ENCODE measurements around the gene RAX2.

GRCh38 chr19:3785938-3786824 lies 14.2 kb upstream of the RAX2 start, which contains the start of gene MATK:
- TF ChIP-seq EZH2phosphoT487 (IDR thresholded peaks at IDR 0.05; ENCODE audit: low read depth, severe bottlenecking, unreplicated experiment) (no peak), CTCF (IDR thresholded peaks at IDR 0.05; ENCODE audit: poor library complexity) (no peak), EZH2 (IDR thresholded peaks at IDR 0.05; ENCODE audit: borderline replicate concordance) (no peak)

All from hepatocyte (in vitro differentiated cells).